ENCODE data around the gene ZFPL1. TPM values are rescaled to one million over a fixed set of nuclear protein-coding genes. Genes with fewer than 3 reads are reported as not detected.

The ZFPL1 gene
- total and polyA plus RNA-seq, 11 donors: 19.6 to 44.4 (median 25.4) TPM

DNA sequence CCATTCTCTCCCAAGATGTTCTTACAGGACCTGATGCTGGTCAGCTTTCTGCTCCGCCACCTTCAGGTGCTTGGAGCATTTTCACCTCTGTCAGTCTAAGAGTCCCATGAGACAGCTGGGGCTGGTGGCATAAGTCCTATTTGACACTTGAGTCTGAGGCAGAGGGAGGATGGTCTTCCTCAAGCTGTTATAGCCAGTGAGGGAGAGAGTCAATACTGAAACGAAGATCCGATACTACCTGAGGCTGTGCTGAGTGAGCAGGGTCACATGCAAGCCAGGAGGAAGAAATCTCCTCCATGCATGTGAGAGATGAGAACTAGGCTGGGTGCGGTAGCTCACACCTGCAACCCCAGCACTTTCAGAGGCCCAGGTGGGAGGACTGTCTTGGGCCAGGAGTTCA lies 5.6 kb downstream of the ZFPL1 start:
- Histone ChIP-seq H3K27ac (no peak overlapping the region), H3K4me3 (no peak overlapping the region), H3K27me3 (no peaks in the 10 kb centered on the region), H3K9me3 (no peaks in the 10 kb centered on the region), H3K36me3 (peaks cover 0 to 51% (median 42%) of the 10 kb centered on the region in 9 donors), H3K4me1 (peaks cover 3 to 15% (median 10%) of the 10 kb centered on the region in 12 donors)
- intact Hi-C loops (cut with DNase I): loop anchor here in 2 of 10 donors (10.0 kb wide), 1 partner anchor 75 kb away; the partner anchor contains the start of gene ARL2 (in 2 of the 2)
- no peak for DNase-seq
- no peak for ATAC-seq
- TF ChIP-seq, protein P1, sequence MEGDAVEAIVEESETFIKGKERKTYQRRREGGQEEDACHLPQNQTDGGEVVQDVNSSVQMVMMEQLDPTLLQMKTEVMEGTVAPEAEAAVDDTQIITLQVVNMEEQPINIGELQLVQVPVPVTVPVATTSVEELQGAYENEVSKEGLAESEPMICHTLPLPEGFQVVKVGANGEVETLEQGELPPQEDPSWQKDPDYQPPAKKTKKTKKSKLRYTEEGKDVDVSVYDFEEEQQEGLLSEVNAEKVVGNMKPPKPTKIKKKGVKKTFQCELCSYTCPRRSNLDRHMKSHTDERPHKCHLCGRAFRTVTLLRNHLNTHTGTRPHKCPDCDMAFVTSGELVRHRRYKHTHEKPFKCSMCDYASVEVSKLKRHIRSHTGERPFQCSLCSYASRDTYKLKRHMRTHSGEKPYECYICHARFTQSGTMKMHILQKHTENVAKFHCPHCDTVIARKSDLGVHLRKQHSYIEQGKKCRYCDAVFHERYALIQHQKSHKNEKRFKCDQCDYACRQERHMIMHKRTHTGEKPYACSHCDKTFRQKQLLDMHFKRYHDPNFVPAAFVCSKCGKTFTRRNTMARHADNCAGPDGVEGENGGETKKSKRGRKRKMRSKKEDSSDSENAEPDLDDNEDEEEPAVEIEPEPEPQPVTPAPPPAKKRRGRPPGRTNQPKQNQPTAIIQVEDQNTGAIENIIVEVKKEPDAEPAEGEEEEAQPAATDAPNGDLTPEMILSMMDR (IDR thresholded peaks at IDR 0.05): no peak
- no peak for TF ChIP-seq POLR2A (IDR thresholded peaks at IDR 0.05)
- 91 to 98% (median 95%) methylated on average over 4 of the region's 4 CpGs for WGBS, 4 donors

DNA sequence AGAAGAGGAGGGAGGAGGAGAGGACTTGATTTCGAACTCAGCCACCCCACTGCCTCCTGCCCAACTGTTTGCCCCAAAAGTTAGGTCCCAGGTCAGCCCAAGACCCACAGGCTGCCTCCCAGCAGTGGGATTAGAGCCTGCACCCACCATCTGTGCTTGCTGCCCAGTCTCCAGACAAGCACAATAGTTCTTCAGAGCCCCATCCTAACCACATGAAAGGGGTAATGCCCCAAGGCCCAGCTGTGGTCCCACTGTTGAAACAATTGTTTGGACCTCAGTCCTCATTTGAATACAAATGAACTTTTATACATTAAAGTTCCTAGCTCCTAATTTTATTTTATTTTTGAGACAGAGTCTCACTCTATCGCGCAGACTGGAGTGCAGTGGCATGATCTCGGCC lies 6.6 kb downstream of the ZFPL1 start:
- H3K9me3 ChIP-seq: no peaks in the 10 kb centered on the region
- H3K4me3 ChIP-seq: no peak overlapping the region
- TF ChIP-seq, protein P1 (IDR thresholded peaks at IDR 0.05): no peak
- TF ChIP-seq POLR2A (IDR thresholded peaks at IDR 0.05): no peak
- ATAC-seq: no peak
- intact Hi-C loops (cut with DNase I): no loop called here
- H3K27me3 ChIP-seq: no peaks in the 10 kb centered on the region
- DNase-seq: no peak
- H3K27ac ChIP-seq: no peak overlapping the region
- H3K36me3 ChIP-seq: peaks cover 0 to 45% (median 38%) of the 10 kb centered on the region in 9 donors
- WGBS, 4 donors: 96 to 99% (median 97%) methylated on average over 4 of the region's 4 CpGs
- peaks cover 0 to 7% (median 2%) of the 10 kb centered on the region in 12 donors for H3K4me1 ChIP-seq

DNA sequence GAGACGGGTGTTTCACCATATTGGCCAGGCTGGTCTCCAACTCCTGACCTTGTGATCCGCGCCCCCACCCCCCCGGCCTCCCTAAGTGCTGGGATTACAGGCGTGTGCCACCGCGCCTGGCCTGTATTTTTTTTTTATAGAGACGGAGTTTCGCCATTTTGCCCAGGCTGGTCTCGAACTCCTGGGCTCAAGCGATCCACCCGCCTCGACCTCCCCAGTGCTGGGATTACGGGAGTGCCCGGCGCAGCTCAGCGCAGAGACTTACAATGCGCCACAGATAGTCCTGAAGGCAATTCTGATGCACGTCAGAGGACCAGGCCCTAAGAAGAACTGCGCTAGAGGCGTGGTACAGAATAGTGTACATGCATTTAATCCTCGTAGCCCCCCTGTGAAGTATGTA lies 11.4 kb downstream of the ZFPL1 start:
- ATAC-seq: no peak

More for the DNA sequence above, 11.4 kb downstream of the ZFPL1 start:
- no peak for TF ChIP-seq POLR2A (IDR thresholded peaks at IDR 0.05)
- TF ChIP-seq, protein P1 (IDR thresholded peaks at IDR 0.05): no peak
- intact Hi-C loops (cut with DNase I): loop anchor here in 1 of 10 donors (5.0 kb wide), 1 partner anchor 53 kb away; the partner anchor contains the start of gene SAC3D1
- no peak for DNase-seq
- peaks cover 0 to 25% (median 13%) of the 10 kb centered on the region in 12 donors for H3K4me1 ChIP-seq
- WGBS, 4 donors: 72 to 83% (median 76%) methylated on average over 21 to 22 of the region's 22 CpGs
- peak overlapping the region in 8 of 12 donors; percentile 71 to 90 (median 85) for H3K4me3 ChIP-seq
- H3K27me3 ChIP-seq: no peaks in the 10 kb centered on the region
- H3K36me3 ChIP-seq: peaks cover 0 to 24% (median 11%) of the 10 kb centered on the region in 9 donors
- H3K27ac ChIP-seq: peak overlapping the region in 9 of 12 donors; percentile 87 to 96 (median 91)
- H3K9me3 ChIP-seq: no peaks in the 10 kb centered on the region

Measured in heart left ventricle (tissue), 16 donors.